SJSA1 (cell line): ENCODE measurements around the gene RTP1. TPM values are rescaled to one million over a fixed set of nuclear protein-coding genes. Genes with fewer than 3 reads are reported as not detected.
A peak's percentile ranks its signal among the peaks of the same experiment; 100 is the strongest.
"Not testable (repeated sequence)": the region's sequence is repeated elsewhere in the genome, so short reads cannot be mapped to it uniquely, and the experiment has no call there.

Experiments used
- DNase-seq, 2 experiments: peaks; one replicate each; pipeline ENCODE4 v3.0.0-alpha.2; 2015 to 2020; ENCODE audit warnings: low spot score in 2 of 2, low read depth in 1 of 2
- H3K27ac ChIP-seq: fragments of 250-450 bp; sonication (Bioruptor Pico); 2 replicates; pipeline ENCODE4 v1.5.1; 2020; ENCODE audit warnings: mild to moderate bottlenecking, moderate library complexity
- H3K27me3 ChIP-seq: fragments of 250-450 bp; sonication (Bioruptor Pico); replicated peaks from 2 replicates; pipeline ENCODE4 v1.5.1; 2020; ENCODE audit warnings: mild to moderate bottlenecking, moderate library complexity
- H3K36me3 ChIP-seq: fragments of 250-450 bp; sonication (Bioruptor Pico); 2 replicates; pipeline ENCODE4 v1.5.1; 2020; ENCODE audit warnings: mild to moderate bottlenecking
- H3K4me1 ChIP-seq: fragments of 250-450 bp; sonication (Bioruptor Pico); replicated peaks from 2 replicates; pipeline ENCODE4 v1.6.1; 2021; ENCODE audit warnings: mild to moderate bottlenecking
- H3K4me3 ChIP-seq: fragments of 250-450 bp; sonication (Bioruptor Pico); 2 replicates; pipeline ENCODE4 v1.5.1; 2020; ENCODE audit warnings: mild to moderate bottlenecking
- H3K9me3 ChIP-seq: fragments of 250-450 bp; sonication (Bioruptor Pico); replicated peaks from 2 replicates; pipeline ENCODE4 v1.5.1; 2020; ENCODE audit warnings: mild to moderate bottlenecking
- total RNA-seq: library from RNA; depleted of rRNA; stranded (reverse); fragments of >200 nt; shearing (Covaris generic); gene quantifications from 2 replicates; pipeline ENCODE4 v1.2.3, GENCODE V29; 2014; rRNA removed

RTP1 gene
- total RNA-seq = not detected in 2 replicates

DNA sequence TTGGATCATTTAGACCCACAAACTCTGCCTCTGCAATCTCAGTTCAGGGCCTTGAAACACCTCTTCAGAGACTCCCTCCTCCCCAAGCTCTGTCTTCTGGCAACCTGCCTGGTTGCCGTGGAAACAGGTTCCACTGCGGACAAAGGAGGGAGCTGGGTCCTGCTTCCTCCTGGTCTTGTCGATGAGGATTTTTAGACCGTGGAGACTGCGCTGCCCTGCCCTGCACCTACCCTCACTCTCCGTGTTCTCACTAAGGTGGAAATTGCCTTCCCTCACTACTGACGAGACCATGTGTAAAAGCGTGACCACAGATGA, at the start of gene RTP1:
Gene RTP1 (plus strand): TSS at position 152 of the 315 bp plus-strand sequence. CDS start 30 bp downstream, at position 182.
- no peak within 1 kb of the TSS for H3K27ac ChIP-seq
- DNase-seq = no peak
- no peaks in the 10 kb centered on the region for H3K36me3 ChIP-seq
- H3K27me3 ChIP-seq = no peaks in the 10 kb centered on the region
- H3K4me3 ChIP-seq = no peak within 1 kb of the TSS
- H3K4me1 ChIP-seq = no peaks in the 10 kb centered on the region
- H3K9me3 ChIP-seq = no peaks in the 10 kb centered on the region

- Histone ChIP-seq H3K9me3 (no peaks in the 10 kb centered on the region), H3K27ac (no peak overlapping the region), H3K36me3 (no peaks in the 10 kb centered on the region), H3K4me3 (no peak overlapping the region), H3K27me3 (no peaks in the 10 kb centered on the region), H3K4me1 (no peaks in the 10 kb centered on the region)
- DNase-seq = no peak
These were observed 47.1 kb upstream of the RTP1 start for GRCh38 chr3:187150186-187150585.

DNA sequence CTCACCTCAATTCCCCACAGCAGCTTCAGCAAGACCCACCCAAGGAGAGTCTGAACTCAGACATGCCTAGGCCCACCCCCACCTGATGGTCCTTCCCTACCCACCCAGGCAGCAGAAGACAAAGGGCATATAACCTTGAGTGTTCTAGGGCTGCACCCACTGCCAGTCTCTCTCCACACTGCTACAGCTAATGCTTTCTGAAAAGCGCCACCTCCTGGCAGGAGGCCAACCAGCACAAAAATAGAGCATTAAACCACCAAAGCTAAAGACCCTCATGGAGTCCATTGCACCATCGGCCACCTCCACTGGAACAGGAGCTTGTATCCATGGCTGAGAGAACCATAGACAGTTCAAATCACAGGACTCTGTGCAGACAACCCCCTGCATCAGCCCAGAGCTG, 46.7 kb upstream of the RTP1 start:
- Histone ChIP-seq H3K27ac (no peak overlapping the region), H3K4me1 (no peaks in the 10 kb centered on the region), H3K9me3 (no peaks in the 10 kb centered on the region), H3K36me3 (no peaks in the 10 kb centered on the region), H3K27me3 (no peaks in the 10 kb centered on the region), H3K4me3 (no peak overlapping the region)
- DNase-seq = no peak

GRCh38 chr3:187161556-187161955, 35.7 kb upstream of the RTP1 start:
- Histone ChIP-seq H3K9me3 (no peaks in the 10 kb centered on the region), H3K4me1 (no peaks in the 10 kb centered on the region), H3K27ac (no peak overlapping the region), H3K27me3 (no peaks in the 10 kb centered on the region), H3K36me3 (no peaks in the 10 kb centered on the region), H3K4me3 (no peak overlapping the region)
- DNase-seq = no peak

DNA sequence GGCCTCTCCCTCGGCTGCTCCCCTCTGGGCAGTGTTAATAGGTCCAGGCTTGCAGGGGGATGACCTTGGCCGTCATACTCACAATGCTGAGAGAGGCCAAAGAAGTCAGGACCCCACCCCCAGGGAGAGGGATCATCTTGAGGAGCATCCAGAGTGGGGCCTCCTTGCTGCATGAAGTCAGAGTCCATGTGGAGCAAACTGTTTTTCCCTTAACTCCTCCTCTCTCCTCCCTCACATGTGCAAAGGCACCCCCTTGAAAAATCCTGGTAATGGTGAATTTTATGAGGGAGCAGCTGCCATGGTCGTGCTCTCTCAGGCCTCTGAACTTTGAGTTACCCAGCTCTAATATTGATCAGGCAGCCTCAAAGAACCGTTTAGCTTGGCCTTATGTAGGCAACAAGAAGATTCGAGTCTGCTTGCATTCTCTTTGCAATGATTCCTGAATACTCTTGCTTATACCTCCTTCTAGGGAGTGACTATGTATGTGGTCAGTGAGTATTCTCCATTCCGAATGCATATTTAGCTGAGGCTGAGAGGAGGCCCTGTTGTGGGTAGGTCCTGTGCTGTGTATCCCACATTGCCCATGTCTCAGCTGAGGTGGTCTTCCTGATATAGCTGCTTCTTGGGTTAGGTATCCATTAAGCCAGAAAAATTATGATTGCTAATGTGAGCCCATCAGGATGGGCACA, 34.9 kb upstream of the RTP1 start:
- Histone ChIP-seq H3K36me3 (no peaks in the 10 kb centered on the region), H3K9me3 (no peaks in the 10 kb centered on the region), H3K27me3 (no peaks in the 10 kb centered on the region), H3K4me3 (no peak overlapping the region), H3K4me1 (no peaks in the 10 kb centered on the region), H3K27ac (no peak overlapping the region)
- no peak for DNase-seq

GRCh38 chr3:187165144-187165543, 32.1 kb upstream of the RTP1 start:
- DNase-seq = peak in 1 of 2 experiments; percentile 34
- Histone ChIP-seq H3K9me3 (no peaks in the 10 kb centered on the region), H3K4me3 (no peak overlapping the region), H3K4me1 (peaks cover 10% of the 10 kb centered on the region), H3K36me3 (no peaks in the 10 kb centered on the region), H3K27me3 (no peaks in the 10 kb centered on the region), H3K27ac (no peak overlapping the region)

GRCh38 chr3:187166750-187167149, 30.5 kb upstream of the RTP1 start:
- Histone ChIP-seq H3K27me3 (no peaks in the 10 kb centered on the region), H3K36me3 (no peaks in the 10 kb centered on the region)

DNA sequence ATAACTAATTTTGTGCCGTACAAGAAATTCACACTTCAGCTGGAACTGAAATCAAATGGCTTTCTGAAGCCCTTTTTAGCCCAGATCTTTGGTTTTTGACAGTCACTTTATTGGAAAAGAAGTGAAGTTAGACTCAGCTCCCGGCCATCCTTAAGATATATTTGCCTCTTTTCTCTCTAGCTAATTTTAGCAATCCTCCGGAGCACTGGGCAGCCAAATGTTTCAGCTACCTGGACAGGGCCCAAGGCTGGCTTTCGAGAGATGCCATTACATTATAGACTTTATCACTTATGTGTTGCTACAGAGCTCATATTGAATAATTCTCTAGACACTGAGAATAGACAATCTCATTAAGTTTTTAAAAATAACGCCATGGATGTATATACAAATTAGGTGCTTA, 29.5 kb upstream of the RTP1 start:
- H3K27ac ChIP-seq = no peak overlapping the region
- H3K9me3 ChIP-seq = no peaks in the 10 kb centered on the region
- no peaks in the 10 kb centered on the region for H3K36me3 ChIP-seq
- no peak for DNase-seq
- H3K4me1 ChIP-seq = peaks cover 18% of the 10 kb centered on the region
- H3K4me3 ChIP-seq = no peak overlapping the region
- no peaks in the 10 kb centered on the region for H3K27me3 ChIP-seq

More at GRCh38 chr3:187166750-187167149, 30.5 kb upstream of the RTP1 start:
- peaks cover 18% of the 10 kb centered on the region for H3K4me1 ChIP-seq
- H3K9me3 ChIP-seq = no peaks in the 10 kb centered on the region
- H3K4me3 ChIP-seq = no peak overlapping the region
- no peak overlapping the region for H3K27ac ChIP-seq
- no peak for DNase-seq

- Histone ChIP-seq H3K4me3 (no peak overlapping the region), H3K27ac (peak overlapping the region; percentile 24; the same call in 1 of the 2 replicates), H3K27me3 (no peaks in the 10 kb centered on the region), H3K4me1 (peaks cover 18% of the 10 kb centered on the region), H3K9me3 (no peaks in the 10 kb centered on the region), H3K36me3 (no peaks in the 10 kb centered on the region)
- DNase-seq = peak in 1 of 2 experiments; percentile 17
These were observed 27.9 kb upstream of the RTP1 start for GRCh38 chr3:187169231-187169960.

DNA sequence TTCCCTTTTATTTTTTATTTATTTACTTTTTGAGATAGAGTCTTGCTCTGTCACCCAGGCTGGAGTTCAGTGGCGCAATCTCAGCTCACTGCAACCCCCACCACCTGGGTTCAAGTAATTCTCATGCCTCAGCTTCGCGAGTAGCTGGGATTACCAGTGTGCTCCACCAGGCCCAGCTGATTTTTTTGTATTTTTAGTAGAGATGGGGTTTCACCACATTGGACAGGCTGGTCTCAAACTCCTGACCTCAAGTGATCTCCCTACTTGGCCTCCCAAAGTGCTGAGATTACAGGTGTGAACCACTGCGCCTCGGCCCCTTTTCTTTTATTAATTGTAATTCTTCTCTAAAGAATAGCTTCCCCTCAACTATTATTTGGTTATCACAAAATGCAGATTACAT, 26.4 kb upstream of the RTP1 start:
- not testable (repeated sequence) for H3K4me3 ChIP-seq, DNase-seq, H3K27ac ChIP-seq, H3K9me3 ChIP-seq, H3K27me3 ChIP-seq, H3K36me3 ChIP-seq
- H3K4me1 ChIP-seq = peaks cover 18% of the 10 kb centered on the region

DNA sequence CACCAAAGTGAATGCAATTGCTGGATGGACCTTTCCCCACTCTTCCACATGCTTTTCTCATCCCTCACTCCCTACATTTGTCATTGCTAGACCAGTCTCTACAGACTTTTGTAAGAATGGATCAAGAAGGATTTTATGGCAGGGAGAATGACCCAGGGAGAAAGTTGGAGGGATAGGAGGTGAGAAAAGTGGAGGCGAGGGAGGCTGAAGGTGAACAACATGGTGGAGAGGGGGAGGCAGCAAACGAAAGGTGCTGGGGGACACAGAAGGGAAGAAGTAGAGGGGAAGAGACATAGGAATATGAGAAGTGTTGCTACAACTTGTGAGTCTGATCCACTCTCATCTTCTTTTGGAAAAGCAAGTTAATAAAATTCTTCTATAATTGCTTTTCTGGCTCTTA, 24.4 kb upstream of the RTP1 start:
- H3K27ac ChIP-seq = no peak overlapping the region
- H3K36me3 ChIP-seq = no peaks in the 10 kb centered on the region
- no peak for DNase-seq
- peaks cover 18% of the 10 kb centered on the region for H3K4me1 ChIP-seq
- H3K27me3 ChIP-seq = no peaks in the 10 kb centered on the region
- H3K9me3 ChIP-seq = no peaks in the 10 kb centered on the region
- H3K4me3 ChIP-seq = no peak overlapping the region

GRCh38 chr3:187181454-187182170, 15.7 kb upstream of the RTP1 start:
- no peak for DNase-seq
- no peaks in the 10 kb centered on the region for H3K36me3 ChIP-seq
- H3K27me3 ChIP-seq = no peaks in the 10 kb centered on the region
- no peak overlapping the region for H3K4me3 ChIP-seq
- no peak overlapping the region for H3K27ac ChIP-seq
- H3K4me1 ChIP-seq = peaks cover 17% of the 10 kb centered on the region
- H3K9me3 ChIP-seq = no peaks in the 10 kb centered on the region

GRCh38 chr3:187183210-187183862, 13.9 kb upstream of the RTP1 start:
- Histone ChIP-seq H3K4me1 (peaks cover 30% of the 10 kb centered on the region), H3K9me3 (no peaks in the 10 kb centered on the region), H3K36me3 (no peaks in the 10 kb centered on the region), H3K27me3 (no peaks in the 10 kb centered on the region), H3K4me3 (no peak overlapping the region), H3K27ac (no peak overlapping the region; the same call in 1 of the 2 replicates)
- DNase-seq = peak in 1 of 2 experiments; percentile 11
